Kidney (tissue), 14 donors: ENCODE measurements around the gene PDK2. TPM values are rescaled to one million over a fixed set of nuclear protein-coding genes. Genes with fewer than 3 reads are reported as not detected.

Source experiments
- DNase-seq, 5 donors: peaks; one replicate each; pipeline ENCODE4 v3.0.0-alpha.2; 2013 to 2020
- FAIRE-seq: peaks from 2 replicates; lab custom pipeline; 2012; peaks lifted over from hg19 to GRCh38; lab: Jason Lieb, UNC
- H3K27ac ChIP-seq, 2 donors: one replicate each; pipeline ENCODE4 v1.7.0; 2013; ENCODE audit warnings: low read depth in 2 of 2, low read length in 2 of 2, inconsistent platforms in 1 of 2
- H3K27me3 ChIP-seq: one replicate; pipeline ENCODE4 v1.7.1; 2013; ENCODE audit warnings: low read length, inconsistent platforms; ENCODE audit not compliant: control insufficient read depth, insufficient read depth
- H3K36me3 ChIP-seq, 3 donors: one replicate each; pipeline versions ENCODE4 v1.7.0 to v1.7.1; 2013; ENCODE audit warnings: low read length in 3 of 3, control low read depth in 1 of 3, inconsistent platforms in 1 of 3; ENCODE audit not compliant: insufficient read depth in 3 of 3, control insufficient read depth in 2 of 3
- H3K4me1 ChIP-seq, 3 donors: one replicate each; pipeline versions ENCODE4 v1.7.0 to v1.7.1; 2013; ENCODE audit warnings: low read length in 3 of 3, inconsistent platforms in 1 of 3, low read depth in 1 of 3; ENCODE audit not compliant: control insufficient read depth in 2 of 3, insufficient read depth in 2 of 3
- H3K4me3 ChIP-seq, 3 donors: one replicate each; pipeline versions ENCODE4 v1.7.0 to v1.8.1; 2013; ENCODE audit warnings: low read length in 3 of 3, control low read depth in 1 of 3, inconsistent platforms in 1 of 3
- H3K9ac ChIP-seq, 3 donors: one replicate each; pipeline versions ENCODE4 v1.7.0 to v1.7.1; 2013; ENCODE audit warnings: low read length in 3 of 3, control low read depth in 1 of 3, inconsistent platforms in 1 of 3
- H3K9me3 ChIP-seq, 3 donors: one replicate each; pipeline versions ENCODE4 v1.7.0 to v1.7.1; 2013; ENCODE audit warnings: low read length in 3 of 3, control low read depth in 1 of 3, inconsistent platforms in 1 of 3; ENCODE audit not compliant: control insufficient read depth in 2 of 3, insufficient read depth in 1 of 3
- CTCF ChIP-seq: IDR thresholded peaks from 3 replicates; pipeline ENCODE4 v1.5.1; 2012; ENCODE audit warnings: mild to moderate bottlenecking, moderate library complexity, borderline replicate concordance; ENCODE audit not compliant: insufficient read depth; ENCODE audit errors: extremely low read depth
- intact Hi-C: fragments of 100-400 bp; cut with DNase I; formaldehyde crosslinking; loops from one replicate; pipeline ENCODE4 v1.11.1; 2022
- polyA plus RNA-seq: library from polyadenylated mRNA; stranded (reverse); fragments of 350-450 nt; fragmentation: Illumina TruSeq; extraction: RNeasy Lipid Tissue Mini Kit (QIAGEN cat#74804); gene quantifications from one replicate; pipeline ENCODE4 v1.2.3, GENCODE V29; 2014; ENCODE audit warnings: low read depth, low replicate concordance; ENCODE audit not compliant: insufficient read depth
- total RNA-seq: library from RNA; stranded (reverse); fragmentation: NEBNext Ultra II Directional; extraction: Animal tissue kit (Norgen Biotek cat#: 25700); gene quantifications from one replicate; pipeline ENCODE4 v1.2.1, GENCODE V29; 2021
- donor health status: control.
- donor health status: control.
- donor health status: control.
- donor health status: control.
- donor health status: control.
- donor health status: DM: yes; HTN: yes; CAD: no.
- donor health status: Normal renal cell carcinoma (clear cell type).

Gene PDK2
- total and polyA plus RNA-seq, 2 donors from 2014 or later: 41.9 to 121 TPM

- intact Hi-C loops: no loop called here
- Histone ChIP-seq H3K4me1 (peaks cover 10 to 46% (median 42%) of the 10 kb centered on the region in 3 donors), H3K27ac (peak overlapping the region; percentile 91 to 94), H3K27me3 (no peaks in the 10 kb centered on the region), H3K36me3 (no peaks in the 10 kb centered on the region), H3K4me3 (peak overlapping the region; percentile 69 to 81 (median 77)), H3K9ac (peak overlapping the region; percentile 66 to 96 (median 81)), H3K9me3 (no peaks in the 10 kb centered on the region)
- peak; percentile 49 to 92 (median 69) for DNase-seq
- no peak for TF ChIP-seq CTCF
- FAIRE-seq: no peak
These were observed 40.1 kb upstream of the PDK2 start for GRCh38 chr17:50055055-50055425.

GRCh38 chr17:50055426-50056216 lies 39.5 kb upstream of the PDK2 start, which contains the start of gene ITGA3:
TSS of gene ITGA3 (plus strand) at chr17:50056110. CDS start at chr17:50056440, 330 bp downstream.
- TF ChIP-seq CTCF: no peak
- H3K27ac ChIP-seq: peak within 1 kb of the TSS; percentile 91 to 94
- peak within 1 kb of the TSS; percentile 69 to 81 (median 77) for H3K4me3 ChIP-seq
- H3K9me3 ChIP-seq: no peaks in the 10 kb centered on the region
- no peaks in the 10 kb centered on the region for H3K36me3 ChIP-seq
- FAIRE-seq (no peak), DNase-seq (peak; percentile 87 to 95 (median 91))
- no peaks in the 10 kb centered on the region for H3K27me3 ChIP-seq
- intact Hi-C loops: no loop called here
- peaks cover 10 to 50% (median 48%) of the 10 kb centered on the region in 3 donors for H3K4me1 ChIP-seq
- peak within 1 kb of the TSS; percentile 66 to 96 (median 81) for H3K9ac ChIP-seq

- Histone ChIP-seq H3K9me3 (no peaks in the 10 kb centered on the region), H3K4me1 (peaks cover 10 to 53% (median 52%) of the 10 kb centered on the region in 3 donors), H3K27ac (peak overlapping the region; percentile 91 to 94), H3K4me3 (peak overlapping the region; percentile 56 to 81 (median 59)), H3K36me3 (no peaks in the 10 kb centered on the region), H3K9ac (peak overlapping the region; percentile 6 to 82 (median 28)), H3K27me3 (no peaks in the 10 kb centered on the region)
- DNase-seq (peak; percentile 87 to 90 (median 88)), FAIRE-seq (no peak)
- intact Hi-C loops: no loop called here
- TF ChIP-seq CTCF: peak; percentile 47
These were observed 38.8 kb upstream of the PDK2 start for GRCh38 chr17:50056217-50056960.
